HCT116 (cell line): ENCODE measurements around the gene HPCAL1. TPM values are rescaled to one million over a fixed set of nuclear protein-coding genes. Genes with fewer than 3 reads are reported as not detected.
"Not testable (repeated sequence)": the region's sequence is repeated elsewhere in the genome, so short reads cannot be mapped to it uniquely, and the experiment has no call there.

Experiments
- ATAC-seq: fragments of 200-7000 bp; cut with Tn5 transposase; 2 replicates; pipeline ENCODE4 v1.9.1; 2020; ENCODE audit warnings: mild to moderate bottlenecking, moderate library complexity
- BruUV-seq: library from RNA; stranded (reverse); fragments of 400-500 nt; replicated peaks from 2 replicates; lab custom pipeline; 2021; lab: Mats Ljungman, UMichigan
- CTCF ChIA-PET: fragments of 300-600 bp; sonication (Branson Sonifier 250); formaldehyde crosslinking; loops from one replicate; lab custom pipeline; 2021; ENCODE audit warnings: antibody characterized with exemption; lab: Charles Lee
- POLR2A ChIA-PET: fragments of 300-600, 350-600 bp; sonication (Branson Sonifier 250); formaldehyde crosslinking; loops from one replicate; lab custom pipeline; 2021; ENCODE audit warnings: antibody characterized with exemption; lab: Charles Lee
- RAD21 ChIA-PET, 2 experiments: fragments of 300-600 bp; sonication (Branson Sonifier 250); formaldehyde crosslinking; loops; one replicate each; lab custom pipeline; 2023; ENCODE audit warnings: low total read pairs in 2 of 2; ENCODE audit not compliant: uncharacterized antibody in 2 of 2, unreplicated experiment in 2 of 2, low non-redundant PET in 1 of 2; lab: Charles Lee
- DNase-seq: peaks from one replicate; pipeline ENCODE4 v3.0.0-alpha.2; 2010; ENCODE audit warnings: low read depth, low spot score
- H2AFZ ChIP-seq: fragments of 200-600 bp; shearing (Covaris generic), sonication (generic); 2 replicates; pipeline ENCODE4 v1.6.1; 2017; ENCODE audit warnings: low read depth, mixed run types, mixed read lengths, antibody characterized with exemption, low read length; ENCODE audit not compliant: poor library complexity, severe bottlenecking
- H3K27ac ChIP-seq: 2 replicates; pipeline ENCODE4 v1.5.1; 2012; ENCODE audit warnings: low read depth, low read length
- H3K27me3 ChIP-seq: fragments of 200-600 bp; sonication (generic); 2 replicates; pipeline ENCODE4 v1.6.1; 2016; ENCODE audit warnings: mixed run types, low read length, mixed read lengths; ENCODE audit not compliant: insufficient read depth
- H3K36me3 ChIP-seq, 2 experiments: fragments of 200-500 bp in 1 of 2; fragments of 200-600 bp in 1 of 2; sonication (Bioruptor generic) in 1 of 2; sonication (generic) in 1 of 2; 2 replicates each; pipeline versions ENCODE4 v1.5.1 to v1.6.1; 2014 to 2016; ENCODE audit warnings: low read length in 2 of 2, inconsistent platforms in 1 of 2, mixed read lengths in 1 of 2, mixed run types in 1 of 2; ENCODE audit not compliant: insufficient read depth in 2 of 2, control insufficient read depth in 1 of 2
- H3K4me1 ChIP-seq, 2 experiments: fragments of 200-600 bp in 1 of 2; sonication (generic) in 1 of 2; 2 replicates each; pipeline versions ENCODE4 v1.5.1 to v1.6.1; 2012 to 2017; ENCODE audit warnings: low read length in 2 of 2, inconsistent platforms in 1 of 2, mild to moderate bottlenecking in 1 of 2, mixed read lengths in 1 of 2, mixed run types in 1 of 2, moderate library complexity in 1 of 2; ENCODE audit not compliant: insufficient read depth in 2 of 2, control insufficient read depth in 1 of 2
- H3K4me2 ChIP-seq: fragments of 200-600 bp; sonication (generic); 2 replicates; pipeline ENCODE4 v1.6.1; 2017; ENCODE audit warnings: mixed run types, low read length, mixed read lengths
- H3K4me3 ChIP-seq, 2 experiments: fragments of 200-600 bp in 1 of 2; sonication (generic) in 1 of 2; replicated peaks in 1 of 2; 2 replicates each; pipeline ENCODE4 v1.5.1; 2011 to 2016; ENCODE audit warnings: low read length in 2 of 2, control low read depth in 1 of 2, low read depth in 1 of 2, mild to moderate bottlenecking in 1 of 2, mixed read lengths in 1 of 2, mixed run types in 1 of 2
- H3K79me2 ChIP-seq: fragments of 200-600 bp; sonication (generic); 2 replicates; pipeline ENCODE4 v1.6.1; 2017; ENCODE audit warnings: mild to moderate bottlenecking, mixed run types, low read length, moderate library complexity, mixed read lengths; ENCODE audit not compliant: insufficient read depth
- H3K9ac ChIP-seq: fragments of 200-600 bp; sonication (generic); 2 replicates; pipeline ENCODE4 v1.6.1; 2016; ENCODE audit warnings: low read length, mixed read lengths
- H3K9me2 ChIP-seq: fragments of 200-600 bp; sonication (generic), shearing (Covaris generic); 2 replicates; pipeline ENCODE4 v1.6.1; 2017; ENCODE audit warnings: mixed run types, mild to moderate bottlenecking, moderate library complexity; ENCODE audit not compliant: insufficient read depth
- H3K9me3 ChIP-seq, 2 experiments: fragments of 200-500 bp in 1 of 2; fragments of 200-600 bp in 1 of 2; sonication (Bioruptor generic) in 1 of 2; sonication (generic) in 1 of 2; 2 replicates each; pipeline ENCODE4 v1.6.1; 2014 to 2017; ENCODE audit warnings: low read length in 2 of 2, mixed read lengths in 2 of 2, inconsistent platforms in 1 of 2, low read depth in 1 of 2, mild to moderate bottlenecking in 1 of 2, mixed run types in 1 of 2, moderate library complexity in 1 of 2; ENCODE audit not compliant: control insufficient read depth in 1 of 2, insufficient read depth in 1 of 2
- H4K20me1 ChIP-seq: fragments of 200-600 bp; sonication (generic), shearing (Covaris generic); 2 replicates; pipeline ENCODE4 v1.6.1; 2017; ENCODE audit warnings: mixed run types, mild to moderate bottlenecking, moderate library complexity; ENCODE audit not compliant: insufficient read depth
- POLR2AphosphoS5 ChIP-seq: IDR thresholded peaks from 2 replicates; pipeline ENCODE4 v1.6.1; 2011; ENCODE audit warnings: mild to moderate bottlenecking, low read depth, low read length, moderate library complexity
- RAD21 ChIP-seq: IDR thresholded peaks from 2 replicates; pipeline ENCODE4 v1.6.1; 2012; ENCODE audit warnings: low read depth, mild to moderate bottlenecking
- YY1 ChIP-seq: IDR thresholded peaks from 2 replicates; pipeline ENCODE4 v1.6.1; 2011; ENCODE audit warnings: low read length, low read depth, moderate library complexity, mild to moderate bottlenecking; ENCODE audit not compliant: insufficient replicate concordance; ENCODE audit errors: extremely low read depth
- ZBTB33 ChIP-seq: IDR thresholded peaks from 2 replicates; pipeline ENCODE4 v1.6.1; 2011; ENCODE audit warnings: mild to moderate bottlenecking, low read length, moderate library complexity; ENCODE audit not compliant: insufficient replicate concordance; ENCODE audit errors: extremely low read depth
- ZNF274 ChIP-seq: fragments of 200-500 bp; sonication (Bioruptor generic); IDR thresholded peaks from 2 replicates; pipeline ENCODE4 v1.6.1; 2014; ENCODE audit warnings: mild to moderate bottlenecking, low read depth, low read length, inconsistent platforms
- intact Hi-C: fragments of 100-400 bp; cut with micrococcal nuclease; formaldehyde crosslinking; loops from 2 replicates; pipeline ENCODE4 v1.10.0; 2022
- total RNA-seq: library from RNA; stranded (reverse); gene quantifications from one replicate; pipeline ENCODE4 v1.2.1, GENCODE V29; 2021; ENCODE audit not compliant: unreplicated experiment
- TF ChIP-seq, protein P1 (sequence below): IDR thresholded peaks from 2 replicates; pipeline ENCODE4 v1.6.1; 2012; ENCODE audit warnings: low read depth

The HPCAL1 gene
- total RNA-seq, 1 experiment from 2014 or later: 111 TPM

- Histone ChIP-seq H3K4me2 (no peak overlapping the region), H3K9me2 (no peaks in the 10 kb centered on the region), H3K27me3 (no peaks in the 10 kb centered on the region), H3K27ac (no peak overlapping the region), H4K20me1 (no peaks in the 10 kb centered on the region), H3K4me1 (peaks cover 29 to 68% of the 10 kb centered on the region in 2 experiments), H3K36me3 (no peaks in the 10 kb centered on the region), H3K4me3 (no peak overlapping the region), H3K9ac (no peak overlapping the region), H3K9me3 (no peaks in the 10 kb centered on the region), H3K79me2 (no peaks in the 10 kb centered on the region), H2AFZ (no peak overlapping the region)
- intact Hi-C loops: no loop called here
- ChIA-PET POLR2A (interaction anchor here (1.0 kb wide), 1 partner anchor 9 kb away, joined by 3 read pairs; no protein-coding TSS in a partner anchor), RAD21 (no interaction called here), CTCF (no interaction called here)
- DNase-seq: no peak
- BruUV-seq: no TSS peak
- no peak for TF ChIP-seq RAD21
- no peak for TF ChIP-seq ZNF274
- no peak for ATAC-seq
Observed at GRCh38 chr2:10294077-10294476, 8.6 kb upstream of the HPCAL1 start.

- POLR2A ChIA-PET: interaction anchor here (2.7 kb wide), 1 partner anchor 11 kb away, joined by 19 read pairs; no protein-coding TSS in a partner anchor
- H4K20me1 ChIP-seq, CTCF ChIA-PET, H2AFZ ChIP-seq, ATAC-seq, intact Hi-C loops, DNase-seq, H3K9me3 ChIP-seq, BruUV-seq, H3K79me2 ChIP-seq, H3K9ac ChIP-seq, H3K27me3 ChIP-seq, H3K27ac ChIP-seq, H3K36me3 ChIP-seq, H3K4me2 ChIP-seq, H3K4me3 ChIP-seq, RAD21 ChIA-PET, H3K9me2 ChIP-seq: not testable (repeated sequence)
- peaks cover 14 to 58% of the 10 kb centered on the region in 2 experiments for H3K4me1 ChIP-seq
Observed at GRCh38 chr2:10295649-10296048, 7.1 kb upstream of the HPCAL1 start.

GRCh38 chr2:10296142-10296541 is 6.6 kb upstream of the HPCAL1 start:
- ATAC-seq: no peak
- no peak for DNase-seq
- BruUV-seq: no TSS peak
- H3K27me3 ChIP-seq: no peaks in the 10 kb centered on the region
- H3K36me3 ChIP-seq: no peaks in the 10 kb centered on the region
- no peak overlapping the region for H3K9ac ChIP-seq
- H3K27ac ChIP-seq: no peak overlapping the region
- no peaks in the 10 kb centered on the region for H3K9me2 ChIP-seq
- ChIA-PET CTCF (no interaction called here), POLR2A (interaction anchor here (2.7 kb wide), 1 partner anchor 11 kb away, joined by 19 read pairs; no protein-coding TSS in a partner anchor), RAD21 (no interaction called here)
- H3K4me2 ChIP-seq: no peak overlapping the region
- no peaks in the 10 kb centered on the region for H3K9me3 ChIP-seq
- no peaks in the 10 kb centered on the region for H3K79me2 ChIP-seq
- H3K4me3 ChIP-seq: no peak overlapping the region
- peaks cover 14 to 61% of the 10 kb centered on the region in 2 experiments for H3K4me1 ChIP-seq
- H2AFZ ChIP-seq: no peak overlapping the region
- no peaks in the 10 kb centered on the region for H4K20me1 ChIP-seq
- intact Hi-C loops: no loop called here
- TF ChIP-seq POLR2AphosphoS5 (no peak), RAD21 (no peak), ZBTB33 (no peak), YY1 (no peak)
- TF ChIP-seq, protein P1, sequence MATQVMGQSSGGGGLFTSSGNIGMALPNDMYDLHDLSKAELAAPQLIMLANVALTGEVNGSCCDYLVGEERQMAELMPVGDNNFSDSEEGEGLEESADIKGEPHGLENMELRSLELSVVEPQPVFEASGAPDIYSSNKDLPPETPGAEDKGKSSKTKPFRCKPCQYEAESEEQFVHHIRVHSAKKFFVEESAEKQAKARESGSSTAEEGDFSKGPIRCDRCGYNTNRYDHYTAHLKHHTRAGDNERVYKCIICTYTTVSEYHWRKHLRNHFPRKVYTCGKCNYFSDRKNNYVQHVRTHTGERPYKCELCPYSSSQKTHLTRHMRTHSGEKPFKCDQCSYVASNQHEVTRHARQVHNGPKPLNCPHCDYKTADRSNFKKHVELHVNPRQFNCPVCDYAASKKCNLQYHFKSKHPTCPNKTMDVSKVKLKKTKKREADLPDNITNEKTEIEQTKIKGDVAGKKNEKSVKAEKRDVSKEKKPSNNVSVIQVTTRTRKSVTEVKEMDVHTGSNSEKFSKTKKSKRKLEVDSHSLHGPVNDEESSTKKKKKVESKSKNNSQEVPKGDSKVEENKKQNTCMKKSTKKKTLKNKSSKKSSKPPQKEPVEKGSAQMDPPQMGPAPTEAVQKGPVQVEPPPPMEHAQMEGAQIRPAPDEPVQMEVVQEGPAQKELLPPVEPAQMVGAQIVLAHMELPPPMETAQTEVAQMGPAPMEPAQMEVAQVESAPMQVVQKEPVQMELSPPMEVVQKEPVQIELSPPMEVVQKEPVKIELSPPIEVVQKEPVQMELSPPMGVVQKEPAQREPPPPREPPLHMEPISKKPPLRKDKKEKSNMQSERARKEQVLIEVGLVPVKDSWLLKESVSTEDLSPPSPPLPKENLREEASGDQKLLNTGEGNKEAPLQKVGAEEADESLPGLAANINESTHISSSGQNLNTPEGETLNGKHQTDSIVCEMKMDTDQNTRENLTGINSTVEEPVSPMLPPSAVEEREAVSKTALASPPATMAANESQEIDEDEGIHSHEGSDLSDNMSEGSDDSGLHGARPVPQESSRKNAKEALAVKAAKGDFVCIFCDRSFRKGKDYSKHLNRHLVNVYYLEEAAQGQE: no peak
